Aorta (tissue), 5 donors: Measurements from ENCODE around the gene C15orf39. TPM values are rescaled to one million over a fixed set of nuclear protein-coding genes. Genes with fewer than 3 reads are reported as not detected.

ENCODE experiments used
- ATAC-seq: fragments of 200-7000 bp; cut with Tn5 transposase; one replicate; pipeline ENCODE4 v1.9.1; 2022; ENCODE audit warnings: moderate library complexity; ENCODE audit not compliant: low FRiP score
- DNase-seq, 2 donors: peaks; one replicate each; pipeline ENCODE4 v3.0.0-alpha.2; 2020
- H3K27ac ChIP-seq, 2 donors: one replicate each; pipeline ENCODE4 v1.5.1; 2013; ENCODE audit warnings: low read length in 2 of 2, mild to moderate bottlenecking in 2 of 2, moderate library complexity in 2 of 2, control low read depth in 1 of 2, inconsistent platforms in 1 of 2, low read depth in 1 of 2
- H3K27me3 ChIP-seq, 2 donors: one replicate each; pipeline ENCODE4 v1.6.1; 2013; ENCODE audit warnings: control low read depth in 1 of 2, low read length in 1 of 2, mild to moderate bottlenecking in 1 of 2, moderate library complexity in 1 of 2; ENCODE audit not compliant: insufficient read depth in 2 of 2, control insufficient read depth in 1 of 2
- H3K36me3 ChIP-seq, 2 donors: one replicate each; pipeline ENCODE4 v1.6.1; 2013; ENCODE audit warnings: control low read depth in 1 of 2, low read length in 1 of 2, mild to moderate bottlenecking in 1 of 2; ENCODE audit not compliant: insufficient read depth in 2 of 2, control insufficient read depth in 1 of 2
- H3K4me1 ChIP-seq, 2 donors: one replicate each; pipeline ENCODE4 v1.6.1; 2013; ENCODE audit warnings: low read length in 2 of 2, control low read depth in 1 of 2, mild to moderate bottlenecking in 1 of 2, moderate library complexity in 1 of 2; ENCODE audit not compliant: insufficient read depth in 2 of 2, control insufficient read depth in 1 of 2
- H3K4me3 ChIP-seq, 2 donors: one replicate each; pipeline ENCODE4 v1.5.1; 2013; ENCODE audit warnings: low read length in 2 of 2, control low read depth in 1 of 2, mild to moderate bottlenecking in 1 of 2
- H3K9me3 ChIP-seq: one replicate; pipeline ENCODE4 v1.6.1; 2013; ENCODE audit warnings: mild to moderate bottlenecking, low read length; ENCODE audit not compliant: control insufficient read depth
- WGBS, 2 donors: extraction: QIAGEN DNeasy Blood & Tissue Kit; methylation state at CpG; one replicate each; pipeline ENCODE4 v1.1.7; 2013; 5-methylcytosine and 5-hydroxymethylcytosine counted together
- intact Hi-C, 2 donors: fragments of 100-400 bp; cut with DNase I; formaldehyde crosslinking; loops; one replicate each; pipeline versions ENCODE4 v1.14.2 to v1.15.0; 2022
- polyA plus RNA-seq, 2 donors: library from polyadenylated mRNA; stranded (reverse); fragments of 200-250 nt; gene quantifications; one replicate each; pipeline ENCODE4 v1.2.3, GENCODE V29; 2013
- total RNA-seq, 2 donors: library from RNA; stranded (reverse); fragmentation: NEBNext Ultra II Directional; extraction: Animal tissue kit (Norgen Biotek cat#: 25700); gene quantifications; one replicate each; pipeline ENCODE4 v1.2.1, GENCODE V29; 2021
- donor health status: healthy with polysubstance abuse.
- donor health status: Bipolar disorder and iron deficiency.
- donor health status: DM: no; HTN: no; CAD: no.
- donor health status: DM: no; HTN: no; CAD: no.
- donor health status: DM: yes; HTN: yes; CAD: no.

Gene C15orf39
- total and polyA plus RNA-seq, 4 donors, result 8.1 to 26.8 (median 16.6) TPM

GRCh38 chr15:75170203-75170602 is 31.5 kb upstream of the C15orf39 start:
- DNase-seq (no peak), ATAC-seq (no peak)
- intact Hi-C loops, result no loop called here
- no peaks in the 10 kb centered on the region for H3K36me3 ChIP-seq
- WGBS, 2 donors, result 98 to 100% methylated on average over 1 of the region's 1 CpG
- H3K27me3 ChIP-seq, result no peaks in the 10 kb centered on the region
- H3K27ac ChIP-seq, result no peak overlapping the region
- no peaks in the 10 kb centered on the region for H3K4me1 ChIP-seq
- no peak overlapping the region for H3K4me3 ChIP-seq
- H3K9me3 ChIP-seq, result no peaks in the 10 kb centered on the region

- DNase-seq (no peak), ATAC-seq (no peak)
- 70% methylated on average over 6 of the region's 6 CpGs for WGBS, 2 donors
- Histone ChIP-seq H3K4me1 (no peaks in the 10 kb centered on the region), H3K27me3 (no peaks in the 10 kb centered on the region), H3K4me3 (no peak overlapping the region), H3K27ac (no peak overlapping the region), H3K36me3 (no peaks in the 10 kb centered on the region), H3K9me3 (no peaks in the 10 kb centered on the region)
- intact Hi-C loops, result no loop called here
These were observed 30.9 kb upstream of the C15orf39 start for GRCh38 chr15:75170711-75171341.

DNA sequence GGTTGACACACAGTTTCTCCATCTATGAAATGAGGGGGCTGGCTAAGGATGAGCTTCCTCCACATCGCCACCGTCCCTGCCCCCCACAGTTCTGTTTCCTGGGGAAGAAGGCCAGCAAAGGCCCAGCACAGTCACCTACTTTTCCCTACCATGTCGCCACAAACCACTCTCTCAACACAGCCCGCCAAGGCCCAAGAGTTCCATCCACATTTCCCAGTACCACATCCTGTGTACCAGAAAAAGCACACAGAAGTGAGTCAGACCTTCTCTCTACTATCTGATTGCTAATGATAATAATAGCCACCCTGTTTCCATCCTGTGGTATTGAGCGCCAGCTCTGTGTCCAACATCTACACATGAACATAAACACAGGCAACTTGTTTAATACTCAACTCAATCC is 30.3 kb upstream of the C15orf39 start:
- ATAC-seq (no peak), DNase-seq (no peak)

GRCh38 chr15:75172284-75172820 is 29.3 kb upstream of the C15orf39 start:
- 96 to 97% methylated on average over 6 of the region's 6 CpGs for WGBS, 2 donors
- no peaks in the 10 kb centered on the region for H3K36me3 ChIP-seq
- DNase-seq (no peak), ATAC-seq (no peak)
- no peak overlapping the region for H3K27ac ChIP-seq
- no peaks in the 10 kb centered on the region for H3K27me3 ChIP-seq
- H3K4me3 ChIP-seq, result no peak overlapping the region
- peaks cover 0 to 2% of the 10 kb centered on the region in 2 donors for H3K4me1 ChIP-seq
- intact Hi-C loops, result no loop called here
- no peaks in the 10 kb centered on the region for H3K9me3 ChIP-seq

More for the DNA sequence above, 30.3 kb upstream of the C15orf39 start:
- WGBS, 2 donors, result 82 to 93% methylated on average over 5 of the region's 5 CpGs
- no peak overlapping the region for H3K4me3 ChIP-seq
- H3K9me3 ChIP-seq, result no peaks in the 10 kb centered on the region
- intact Hi-C loops, result no loop called here
- no peaks in the 10 kb centered on the region for H3K27me3 ChIP-seq
- no peaks in the 10 kb centered on the region for H3K36me3 ChIP-seq
- peaks cover 0 to 2% of the 10 kb centered on the region in 2 donors for H3K4me1 ChIP-seq
- no peak overlapping the region for H3K27ac ChIP-seq

DNA sequence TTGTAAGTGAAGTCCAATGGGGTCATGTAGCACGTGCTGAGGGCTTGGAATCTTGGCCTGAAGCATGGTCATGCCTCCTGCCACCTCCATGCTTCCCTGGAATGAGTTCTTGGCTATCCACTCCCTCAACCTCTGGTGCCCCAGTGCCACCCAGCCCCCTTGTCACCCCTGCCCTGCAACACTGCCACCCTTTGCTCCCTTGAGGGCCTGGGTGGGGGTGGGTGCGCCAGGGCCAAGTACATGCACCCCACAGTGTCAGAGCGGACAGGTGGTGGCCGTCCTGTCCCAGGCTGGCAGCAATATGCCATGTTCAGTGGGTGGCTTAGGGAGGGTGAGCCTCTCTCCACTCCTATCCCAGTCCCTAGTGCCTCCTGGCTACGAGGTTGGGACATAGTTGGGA is 27.6 kb upstream of the C15orf39 start:
- 92 to 96% methylated on average over 5 of the region's 5 CpGs for WGBS, 2 donors

DNA sequence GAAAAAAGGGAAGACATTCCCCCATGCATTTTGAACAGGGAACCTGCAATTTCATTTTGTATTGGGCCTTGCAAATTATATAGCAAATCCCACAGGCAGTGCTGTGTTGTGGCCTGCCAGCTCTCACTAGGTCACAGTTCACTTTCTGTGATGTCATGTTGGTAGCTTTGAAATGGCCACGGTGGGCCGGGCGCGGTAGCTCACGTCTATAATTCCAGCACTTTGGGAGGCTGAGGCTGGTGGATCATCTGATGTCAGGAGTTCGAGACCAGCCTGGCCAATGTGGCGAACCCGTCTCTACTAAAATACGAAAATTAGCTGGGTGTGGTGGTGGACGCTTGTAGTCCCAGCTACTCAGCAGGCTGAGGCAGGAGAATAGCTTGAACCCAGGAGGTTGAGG is 27.0 kb upstream of the C15orf39 start:
- Histone ChIP-seq H3K9me3 (no peaks in the 10 kb centered on the region), H3K36me3 (no peaks in the 10 kb centered on the region), H3K27ac (no peak overlapping the region), H3K4me1 (peaks cover 0 to 2% of the 10 kb centered on the region in 2 donors), H3K4me3 (no peak overlapping the region), H3K27me3 (no peaks in the 10 kb centered on the region)
- DNase-seq (peak in 1 of 2 donors; percentile 34), ATAC-seq (no peak)
- 96 to 98% methylated on average over 10 of the region's 10 CpGs for WGBS, 2 donors
- intact Hi-C loops, result no loop called here

More for the DNA sequence above, 27.6 kb upstream of the C15orf39 start:
- no peaks in the 10 kb centered on the region for H3K9me3 ChIP-seq
- H3K27me3 ChIP-seq, result no peaks in the 10 kb centered on the region
- no peaks in the 10 kb centered on the region for H3K36me3 ChIP-seq
- H3K4me3 ChIP-seq, result no peak overlapping the region
- peaks cover 0 to 2% of the 10 kb centered on the region in 2 donors for H3K4me1 ChIP-seq
- intact Hi-C loops, result no loop called here
- DNase-seq, result no peak
- ATAC-seq, result no peak
- no peak overlapping the region for H3K27ac ChIP-seq

DNA sequence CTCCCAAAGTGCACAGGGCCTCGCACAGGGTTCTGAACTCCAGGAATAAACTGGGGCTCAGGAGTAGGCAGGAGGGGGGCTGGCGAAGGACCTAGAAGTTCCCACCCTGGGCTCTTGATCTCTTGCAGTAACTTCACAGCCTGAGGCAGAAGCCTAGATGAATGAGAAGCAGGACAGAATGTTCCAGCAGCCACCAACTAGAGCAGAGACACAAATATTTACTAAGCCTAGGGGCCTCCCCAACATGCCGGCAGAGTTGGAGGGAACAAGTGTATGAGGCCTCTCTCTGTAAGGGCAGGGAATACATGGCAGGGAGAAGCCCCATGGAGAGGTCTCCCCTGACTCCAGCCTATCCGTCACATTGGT is 25.3 kb upstream of the C15orf39 start:
- peak in 1 of 2 donors; percentile 34 for DNase-seq
- no peaks in the 10 kb centered on the region for H3K27me3 ChIP-seq
- intact Hi-C loops, result no loop called here
- H3K4me3 ChIP-seq, result no peak overlapping the region
- H3K36me3 ChIP-seq, result no peaks in the 10 kb centered on the region
- WGBS, 2 donors, result 78 to 79% methylated on average over 4 of the region's 4 CpGs
- peaks cover 0 to 2% of the 10 kb centered on the region in 2 donors for H3K4me1 ChIP-seq
- ATAC-seq, result no peak
- no peaks in the 10 kb centered on the region for H3K9me3 ChIP-seq
- no peak overlapping the region for H3K27ac ChIP-seq

DNA sequence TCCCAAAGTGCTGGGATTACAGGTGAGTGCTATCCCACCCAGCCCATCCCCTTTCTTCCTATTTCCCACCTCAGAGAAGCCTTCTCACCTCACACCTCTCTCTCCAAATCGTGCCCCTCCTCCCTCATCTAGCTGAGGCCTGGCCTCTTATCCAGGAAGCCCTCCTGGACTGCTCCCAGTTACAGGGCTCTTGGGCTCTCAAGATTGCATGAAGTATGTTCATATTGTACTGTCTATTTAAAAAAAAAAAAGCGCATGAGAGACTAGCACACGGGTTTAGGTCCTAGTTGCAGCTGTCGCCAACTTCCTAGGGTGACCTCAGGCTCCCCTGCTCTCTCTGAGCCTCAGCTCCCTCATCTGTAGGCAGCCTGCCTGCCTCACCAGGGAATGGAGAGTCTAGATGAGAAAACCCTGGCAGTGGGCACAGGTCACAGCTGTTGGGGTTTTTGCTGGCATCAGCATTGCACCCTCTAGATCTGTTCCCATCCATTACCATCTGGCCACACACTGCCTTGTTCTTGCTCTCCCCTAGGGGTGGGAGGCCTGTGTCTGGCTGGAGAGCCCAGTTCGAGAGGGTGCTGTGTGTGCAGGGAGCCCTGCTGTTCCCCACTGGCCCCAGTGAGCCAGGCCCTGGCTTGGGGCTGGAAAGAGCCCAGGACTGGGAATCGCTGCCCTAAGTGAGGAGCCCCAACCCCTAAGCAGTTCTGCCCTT is 24.2 kb upstream of the C15orf39 start:
- 47% methylated on average over 6 of the region's 6 CpGs for WGBS, 2 donors
- Histone ChIP-seq H3K36me3 (no peaks in the 10 kb centered on the region), H3K27ac (peak overlapping the region in 1 of 2 donors; percentile 43), H3K4me3 (no peak overlapping the region), H3K9me3 (no peaks in the 10 kb centered on the region), H3K27me3 (no peaks in the 10 kb centered on the region), H3K4me1 (peaks cover 0 to 2% of the 10 kb centered on the region in 2 donors)
- ATAC-seq, result peak; percentile 6
- peak in 1 of 2 donors; percentile 57 for DNase-seq
- intact Hi-C loops, result no loop called here
